ENCODE results near the gene CRTAC1. TPM values are rescaled to one million over a fixed set of nuclear protein-coding genes. Genes with fewer than 3 reads are reported as not detected.

Gene CRTAC1
- total RNA-seq, 1 donor from 2014 or later = 0.30 TPM

DNA sequence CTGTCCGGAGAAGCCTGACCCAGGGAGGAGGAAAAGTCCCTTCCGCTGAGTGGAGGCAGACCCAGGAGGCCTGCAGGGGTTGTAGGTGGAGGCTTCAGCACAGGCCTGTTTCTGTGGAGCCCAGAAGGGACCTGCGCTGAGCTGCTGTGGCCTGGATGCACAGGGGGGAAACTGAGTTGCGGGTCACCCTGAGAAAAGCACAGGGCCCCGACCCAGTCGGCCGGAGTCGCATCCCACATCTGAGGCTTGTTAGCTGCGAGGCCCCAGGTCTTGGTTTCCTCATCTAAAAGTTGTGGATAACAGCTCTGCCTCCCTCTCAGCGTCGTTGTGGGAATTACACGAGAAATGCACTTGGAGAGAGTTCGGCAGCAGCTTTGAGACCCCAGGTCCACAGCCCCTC lies 104.4 kb downstream of the CRTAC1 start:
- Histone ChIP-seq H3K27ac (no peak overlapping the region), H3K9ac (no peak overlapping the region), H3K9me3 (ENCODE audit: low read depth) (no peaks in the 10 kb centered on the region), H3K36me3 (no peaks in the 10 kb centered on the region), H3K27me3 (no peaks in the 10 kb centered on the region), H3K79me2 (ENCODE audit: low read depth) (no peaks in the 10 kb centered on the region), H4K20me1 (ENCODE audit: low read depth) (no peaks in the 10 kb centered on the region), H3K4me1 (no peaks in the 10 kb centered on the region), H3F3A (ENCODE audit: low read depth) (no peaks in the 10 kb centered on the region), H2AFZ (replicated peaks) (no peak overlapping the region), H3K4me2 (no peak overlapping the region), H3K4me3 (no peak overlapping the region)
- H3K27ac Mint-ChIP-seq = no peak overlapping the region
- no peak for DNase-seq (ENCODE audit: low spot score)
- H3K9me3 Mint-ChIP-seq = no peaks in the 10 kb centered on the region
- H3K27me3 Mint-ChIP-seq (ENCODE audit: insufficient read depth, low read depth) = peaks cover 9% of the 10 kb centered on the region
- H3K4me3 Mint-ChIP-seq = no peak overlapping the region
- no peaks in the 10 kb centered on the region for H3K36me3 Mint-ChIP-seq
- H3K4me1 Mint-ChIP-seq = no peaks in the 10 kb centered on the region
- TF ChIP-seq EZH2 (IDR thresholded peaks at IDR 0.05) (no peak), EZH2phosphoT487 (IDR thresholded peaks at IDR 0.05) (no peak)
- TF ChIP-seq, protein P1, sequence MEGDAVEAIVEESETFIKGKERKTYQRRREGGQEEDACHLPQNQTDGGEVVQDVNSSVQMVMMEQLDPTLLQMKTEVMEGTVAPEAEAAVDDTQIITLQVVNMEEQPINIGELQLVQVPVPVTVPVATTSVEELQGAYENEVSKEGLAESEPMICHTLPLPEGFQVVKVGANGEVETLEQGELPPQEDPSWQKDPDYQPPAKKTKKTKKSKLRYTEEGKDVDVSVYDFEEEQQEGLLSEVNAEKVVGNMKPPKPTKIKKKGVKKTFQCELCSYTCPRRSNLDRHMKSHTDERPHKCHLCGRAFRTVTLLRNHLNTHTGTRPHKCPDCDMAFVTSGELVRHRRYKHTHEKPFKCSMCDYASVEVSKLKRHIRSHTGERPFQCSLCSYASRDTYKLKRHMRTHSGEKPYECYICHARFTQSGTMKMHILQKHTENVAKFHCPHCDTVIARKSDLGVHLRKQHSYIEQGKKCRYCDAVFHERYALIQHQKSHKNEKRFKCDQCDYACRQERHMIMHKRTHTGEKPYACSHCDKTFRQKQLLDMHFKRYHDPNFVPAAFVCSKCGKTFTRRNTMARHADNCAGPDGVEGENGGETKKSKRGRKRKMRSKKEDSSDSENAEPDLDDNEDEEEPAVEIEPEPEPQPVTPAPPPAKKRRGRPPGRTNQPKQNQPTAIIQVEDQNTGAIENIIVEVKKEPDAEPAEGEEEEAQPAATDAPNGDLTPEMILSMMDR (IDR thresholded peaks at IDR 0.05) = no peak

DNA sequence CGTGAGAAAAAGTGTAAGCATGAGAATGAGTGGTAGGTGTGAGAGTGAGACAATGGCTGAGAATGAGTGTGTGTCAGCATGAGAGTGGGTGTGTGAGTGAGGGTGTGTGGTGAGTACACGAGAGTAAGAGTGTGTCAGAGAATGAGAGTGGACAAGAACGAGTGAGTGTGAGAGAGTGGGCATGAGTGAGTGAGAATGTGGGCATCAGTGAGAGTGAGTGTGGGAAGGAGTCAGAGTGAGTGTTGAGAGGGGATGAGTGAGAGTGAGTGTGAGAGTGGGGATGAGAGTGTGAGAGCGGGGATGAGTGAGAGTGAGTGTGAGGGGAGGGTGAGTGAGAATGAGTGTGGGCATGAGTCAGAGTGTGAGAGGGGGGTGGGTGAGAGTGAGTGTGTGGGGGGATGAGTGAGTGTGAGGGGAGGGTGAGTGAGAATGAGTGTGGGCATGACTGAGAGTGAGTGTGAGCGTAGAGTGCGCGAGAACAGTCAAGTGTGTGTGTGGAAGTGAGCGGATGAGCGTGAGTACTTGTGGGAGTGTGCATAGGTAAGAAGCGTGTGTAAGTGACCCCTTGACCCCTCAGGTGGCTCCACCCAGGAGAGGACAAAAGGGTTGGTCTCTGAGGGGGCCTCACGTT lies 105.0 kb downstream of the CRTAC1 start:
- H3K36me3 ChIP-seq = no peaks in the 10 kb centered on the region
- Mint-ChIP-seq H3K4me1 (no peaks in the 10 kb centered on the region), H3K27ac (no peak overlapping the region), H3K9me3 (no peaks in the 10 kb centered on the region), H3K27me3 (ENCODE audit: insufficient read depth, low read depth) (peaks cover 9% of the 10 kb centered on the region), H3K4me3 (no peak overlapping the region), H3K36me3 (no peaks in the 10 kb centered on the region)
- no peak overlapping the region for H3K9ac ChIP-seq
- H3K4me3 ChIP-seq = no peak overlapping the region
- TF ChIP-seq, protein P1 (IDR thresholded peaks at IDR 0.05) = no peak
- TF ChIP-seq EZH2phosphoT487 (IDR thresholded peaks at IDR 0.05) (no peak), EZH2 (IDR thresholded peaks at IDR 0.05) (no peak)
- no peaks in the 10 kb centered on the region for H4K20me1 ChIP-seq (ENCODE audit: low read depth)
- no peaks in the 10 kb centered on the region for H3F3A ChIP-seq (ENCODE audit: low read depth)
- no peaks in the 10 kb centered on the region for H3K9me3 ChIP-seq (ENCODE audit: low read depth)
- H3K27me3 ChIP-seq = no peaks in the 10 kb centered on the region
- no peaks in the 10 kb centered on the region for H3K79me2 ChIP-seq (ENCODE audit: low read depth)
- H3K4me1 ChIP-seq = no peaks in the 10 kb centered on the region
- DNase-seq (ENCODE audit: low spot score) = no peak
- H3K4me2 ChIP-seq = no peak overlapping the region
- H2AFZ ChIP-seq (replicated peaks) = no peak overlapping the region
- H3K27ac ChIP-seq = no peak overlapping the region

DNA sequence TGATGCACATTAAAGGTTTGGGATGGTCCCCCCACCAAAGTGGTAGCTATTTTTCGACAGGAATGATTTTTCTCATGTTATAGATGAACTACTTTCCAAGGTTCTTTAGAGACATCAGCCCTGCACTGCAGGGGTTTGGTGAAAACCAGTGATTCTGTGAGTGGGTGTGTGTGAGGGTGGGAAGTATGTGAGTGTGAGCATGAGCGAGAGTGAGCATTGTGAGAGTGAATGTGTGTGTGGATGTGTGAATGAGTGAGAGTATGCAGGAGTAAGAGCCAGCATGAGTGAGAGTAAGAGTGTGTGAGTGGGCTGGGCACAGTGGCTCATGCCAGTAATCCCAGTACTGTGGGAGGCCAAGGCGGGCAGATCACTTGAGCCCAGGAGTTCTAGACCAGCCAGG lies 105.7 kb downstream of the CRTAC1 start:
- TF ChIP-seq, protein P1 (IDR thresholded peaks at IDR 0.05) = no peak
- TF ChIP-seq EZH2 (IDR thresholded peaks at IDR 0.05) = no peak
- TF ChIP-seq EZH2phosphoT487 (IDR thresholded peaks at IDR 0.05) = no peak

More for the DNA sequence above, 105.7 kb downstream of the CRTAC1 start:
- Histone ChIP-seq H3K36me3 (no peaks in the 10 kb centered on the region), H3K4me3 (no peak overlapping the region), H4K20me1 (ENCODE audit: low read depth) (no peaks in the 10 kb centered on the region), H3K79me2 (ENCODE audit: low read depth) (no peaks in the 10 kb centered on the region), H3K27me3 (no peaks in the 10 kb centered on the region), H3K4me1 (no peaks in the 10 kb centered on the region), H3K9ac (no peak overlapping the region), H3K9me3 (ENCODE audit: low read depth) (no peaks in the 10 kb centered on the region), H2AFZ (replicated peaks) (no peak overlapping the region), H3F3A (ENCODE audit: low read depth) (no peaks in the 10 kb centered on the region), H3K4me2 (no peak overlapping the region), H3K27ac (no peak overlapping the region)
- Mint-ChIP-seq H3K4me1 (no peaks in the 10 kb centered on the region), H3K27ac (no peak overlapping the region), H3K36me3 (no peaks in the 10 kb centered on the region), H3K9me3 (no peaks in the 10 kb centered on the region), H3K27me3 (ENCODE audit: insufficient read depth, low read depth) (peaks cover 9% of the 10 kb centered on the region), H3K4me3 (no peak overlapping the region)
- DNase-seq (ENCODE audit: low spot score) = no peak
